A673 (cell line): ENCODE data around the gene MRPS11. TPM values are rescaled to one million over a fixed set of nuclear protein-coding genes. Genes with fewer than 3 reads are reported as not detected.

Experiments used
- BruUV-seq: library from RNA; stranded (reverse); fragments of 400-500 nt; replicated peaks from 2 replicates; lab custom pipeline; 2021; lab: Mats Ljungman, UMichigan
- CTCF ChIA-PET: fragments of 300-600 bp; sonication (Branson Sonifier 250); formaldehyde crosslinking; loops from one replicate; lab custom pipeline; 2022; ENCODE audit warnings: antibody characterized with exemption; lab: Charles Lee
- POLR2A ChIA-PET: fragments of 300-600 bp; sonication (Branson Sonifier 250); formaldehyde crosslinking; loops from one replicate; lab custom pipeline; 2022; ENCODE audit warnings: antibody characterized with exemption; ENCODE audit not compliant: low non-redundant PET; lab: Charles Lee
- DNase-seq: peaks from one replicate; pipeline ENCODE4 v3.0.0-alpha.2; 2015; ENCODE audit warnings: low spot score
- H3K27ac ChIP-seq: fragments of 200-600 bp; sonication (generic); 2 replicates; pipeline ENCODE4 v1.5.1; 2016; ENCODE audit warnings: mixed run types, low read depth, mild to moderate bottlenecking, mixed read lengths, antibody characterized with exemption, low read length; ENCODE audit not compliant: poor library complexity, severe bottlenecking
- H3K27me3 ChIP-seq: fragments of 200-600 bp; sonication (generic); replicated peaks from 2 replicates; pipeline ENCODE4 v1.6.1; 2017; ENCODE audit warnings: mixed run types, low read depth, mild to moderate bottlenecking, mixed read lengths, antibody characterized with exemption, low read length; ENCODE audit not compliant: insufficient read depth, poor library complexity
- H3K36me3 ChIP-seq: fragments of 200-600 bp; sonication (generic); 2 replicates; pipeline ENCODE4 v1.6.1; 2016; ENCODE audit warnings: mixed run types, mild to moderate bottlenecking, mixed read lengths, antibody characterized with exemption, low read length; ENCODE audit not compliant: insufficient read depth, poor library complexity, severe bottlenecking
- H3K4me1 ChIP-seq: fragments of 200-600 bp; sonication (generic); 2 replicates; pipeline ENCODE4 v1.6.1; 2017; ENCODE audit warnings: mixed run types, mild to moderate bottlenecking, mixed read lengths, antibody characterized with exemption, low read length; ENCODE audit not compliant: insufficient read depth, poor library complexity, severe bottlenecking
- H3K4me3 ChIP-seq: fragments of 200-600 bp; sonication (generic); 2 replicates; pipeline ENCODE4 v1.5.1; 2016; ENCODE audit warnings: low read depth, mixed run types, mild to moderate bottlenecking, mixed read lengths, low read length; ENCODE audit not compliant: poor library complexity, severe bottlenecking
- H3K9me3 ChIP-seq: fragments of 200-600 bp; sonication (generic); 2 replicates; pipeline ENCODE4 v1.6.1; 2016; ENCODE audit warnings: mixed run types, low read depth, mild to moderate bottlenecking, mixed read lengths, antibody characterized with exemption, low read length; ENCODE audit not compliant: poor library complexity, severe bottlenecking
- CTCF ChIP-seq: fragments of 300-800, 200-600 bp; sonication (generic); conservative IDR thresholded peaks from 2 replicates; pipeline ENCODE4 v1.5.1; 2017; ENCODE audit warnings: low read depth, mild to moderate bottlenecking, antibody characterized with exemption, low read length, moderate library complexity, mixed read lengths
- EZH2 ChIP-seq: fragments of 200-600 bp; sonication (generic); IDR thresholded peaks from 2 replicates; pipeline ENCODE4 v1.6.1; 2017; ENCODE audit warnings: borderline replicate concordance, low read depth, mild to moderate bottlenecking, mixed read lengths, antibody characterized with exemption, low read length; ENCODE audit not compliant: poor library complexity, severe bottlenecking
- intact Hi-C: fragments of 100-400 bp; cut with micrococcal nuclease; formaldehyde crosslinking; loops from one replicate; pipeline ENCODE4 v1.10.0; 2022; ENCODE audit not compliant: unreplicated experiment
- total RNA-seq: library from RNA; stranded (reverse); gene quantifications from 2 replicates; pipeline ENCODE4 v1.2.3, GENCODE V29; 2021

Gene MRPS11
- total RNA-seq, 1 experiment from 2014 or later: 90.0 TPM

- Histone ChIP-seq H3K36me3 (peaks cover 19% of the 10 kb centered on the region), H3K27ac (no peak overlapping the region), H3K4me1 (no peaks in the 10 kb centered on the region), H3K27me3 (no peaks in the 10 kb centered on the region), H3K4me3 (no peak overlapping the region), H3K9me3 (no peaks in the 10 kb centered on the region)
- intact Hi-C loops: loop anchor here (1.0 to 2.0 kb wide), 2 partner anchors 140 to 356 kb away; no protein-coding TSS in a partner anchor
- DNase-seq: peak; percentile 49
- ChIA-PET CTCF (no interaction called here), POLR2A (no interaction called here)
- BruUV-seq: no TSS peak
- TF ChIP-seq EZH2 (no peak), CTCF (peak; percentile 60)
Measured at GRCh38 chr15:88476635-88477060, 9.1 kb downstream of the MRPS11 start.

GRCh38 chr15:88477126-88477525 lies 9.6 kb downstream of the MRPS11 start:
- Histone ChIP-seq H3K9me3 (no peaks in the 10 kb centered on the region), H3K27ac (no peak overlapping the region), H3K36me3 (peaks cover 18% of the 10 kb centered on the region), H3K4me1 (no peaks in the 10 kb centered on the region), H3K27me3 (no peaks in the 10 kb centered on the region), H3K4me3 (no peak overlapping the region)
- DNase-seq: no peak
- ChIA-PET POLR2A (no interaction called here), CTCF (no interaction called here)
- intact Hi-C loops: loop anchor here (2.0 kb wide), 1 partner anchor 140 kb away; no protein-coding TSS in a partner anchor
- BruUV-seq: no TSS peak
- no peak for TF ChIP-seq CTCF
- no peak for TF ChIP-seq EZH2

GRCh38 chr15:88477904-88478303 lies 10.4 kb downstream of the MRPS11 start:
- no peak overlapping the region for H3K4me3 ChIP-seq
- ChIA-PET CTCF (no interaction called here), POLR2A (interaction anchor here (0.9 kb wide), 1 partner anchor 10 kb away, joined by 3 read pairs; the partner anchor contains the start of genes MRPL46 and MRPS11)
- H3K4me1 ChIP-seq: no peaks in the 10 kb centered on the region
- H3K27me3 ChIP-seq: no peaks in the 10 kb centered on the region
- TF ChIP-seq CTCF (no peak), EZH2 (no peak)
- no peaks in the 10 kb centered on the region for H3K9me3 ChIP-seq
- BruUV-seq: no TSS peak
- DNase-seq: no peak
- peaks cover 13% of the 10 kb centered on the region for H3K36me3 ChIP-seq
- intact Hi-C loops: loop anchor here (2.0 kb wide), 1 partner anchor 139 kb away; no protein-coding TSS in a partner anchor
- no peak overlapping the region for H3K27ac ChIP-seq
